Measurements from ENCODE around the gene CLDND2. TPM values are rescaled to one million over a fixed set of nuclear protein-coding genes. Genes with fewer than 3 reads are reported as not detected.

The CLDND2 gene
- total RNA-seq, 1 donor from 2014 or later = 0.84 TPM

DNA sequence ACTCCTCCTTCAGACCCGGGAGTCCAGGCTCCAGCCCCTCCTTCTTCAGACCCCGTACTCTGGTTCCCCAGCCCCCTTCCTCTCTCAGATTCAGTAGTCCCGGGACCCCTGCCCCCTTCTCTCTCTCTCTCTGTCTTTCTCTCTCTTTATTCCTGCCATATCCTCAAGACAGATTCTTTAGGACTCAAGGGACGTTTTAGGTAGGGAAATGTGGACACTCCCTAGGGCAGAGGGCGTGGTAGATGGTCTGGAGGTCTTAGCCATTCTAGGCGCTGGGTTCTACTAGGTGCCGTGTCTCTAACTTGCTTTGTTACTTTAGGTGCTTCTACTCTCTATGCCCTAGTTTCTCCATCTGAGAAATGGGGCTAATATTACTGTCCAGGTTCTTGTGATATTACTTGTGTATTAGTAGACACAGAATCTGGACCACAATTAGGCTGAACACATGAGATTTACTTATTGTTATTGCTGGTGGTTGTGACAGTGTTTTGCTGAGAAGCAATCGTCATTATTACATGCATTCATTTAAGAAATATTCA lies 22.3 kb upstream of the CLDND2 start:
- no peak overlapping the region for H3K27ac ChIP-seq (ENCODE audit: low read depth, low read length)
- peaks cover 4% of the 10 kb centered on the region for H3K27me3 Mint-ChIP-seq (ENCODE audit: low read depth, unreplicated experiment)
- no peaks in the 10 kb centered on the region for H3K36me3 ChIP-seq (ENCODE audit: insufficient read depth, low read length)
- H3K4me1 ChIP-seq (ENCODE audit: insufficient read depth, low read length) = no peaks in the 10 kb centered on the region
- H3K27ac Mint-ChIP-seq (ENCODE audit: unreplicated experiment) = no peak overlapping the region
- no peak overlapping the region for H3K4me3 Mint-ChIP-seq (ENCODE audit: unreplicated experiment)
- H3K27me3 ChIP-seq (ENCODE audit: insufficient read depth, low read length) = no peaks in the 10 kb centered on the region
- no peak overlapping the region for H3K4me2 ChIP-seq (ENCODE audit: low read length)
- DNase-seq (ENCODE audit: low read depth) = no peak
- H3K9me3 Mint-ChIP-seq (ENCODE audit: unreplicated experiment) = no peaks in the 10 kb centered on the region
- peaks cover 2% of the 10 kb centered on the region for H3K4me1 Mint-ChIP-seq (ENCODE audit: low read depth, unreplicated experiment)
- no peak for TF ChIP-seq EZH2 (IDR thresholded peaks at IDR 0.05; ENCODE audit: insufficient read depth, low read length)
- TF ChIP-seq, protein P1, sequence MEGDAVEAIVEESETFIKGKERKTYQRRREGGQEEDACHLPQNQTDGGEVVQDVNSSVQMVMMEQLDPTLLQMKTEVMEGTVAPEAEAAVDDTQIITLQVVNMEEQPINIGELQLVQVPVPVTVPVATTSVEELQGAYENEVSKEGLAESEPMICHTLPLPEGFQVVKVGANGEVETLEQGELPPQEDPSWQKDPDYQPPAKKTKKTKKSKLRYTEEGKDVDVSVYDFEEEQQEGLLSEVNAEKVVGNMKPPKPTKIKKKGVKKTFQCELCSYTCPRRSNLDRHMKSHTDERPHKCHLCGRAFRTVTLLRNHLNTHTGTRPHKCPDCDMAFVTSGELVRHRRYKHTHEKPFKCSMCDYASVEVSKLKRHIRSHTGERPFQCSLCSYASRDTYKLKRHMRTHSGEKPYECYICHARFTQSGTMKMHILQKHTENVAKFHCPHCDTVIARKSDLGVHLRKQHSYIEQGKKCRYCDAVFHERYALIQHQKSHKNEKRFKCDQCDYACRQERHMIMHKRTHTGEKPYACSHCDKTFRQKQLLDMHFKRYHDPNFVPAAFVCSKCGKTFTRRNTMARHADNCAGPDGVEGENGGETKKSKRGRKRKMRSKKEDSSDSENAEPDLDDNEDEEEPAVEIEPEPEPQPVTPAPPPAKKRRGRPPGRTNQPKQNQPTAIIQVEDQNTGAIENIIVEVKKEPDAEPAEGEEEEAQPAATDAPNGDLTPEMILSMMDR (IDR thresholded peaks at IDR 0.05; ENCODE audit: insufficient read depth, low read depth, low read length) = no peak
- no peak overlapping the region for H2AFZ ChIP-seq (ENCODE audit: low read depth, low read length)
- H4K20me1 ChIP-seq (ENCODE audit: insufficient read depth, low read length) = no peaks in the 10 kb centered on the region
- H3K9me3 ChIP-seq (ENCODE audit: insufficient read depth, low read depth, low read length) = no peaks in the 10 kb centered on the region
- H3K4me3 ChIP-seq (ENCODE audit: insufficient read depth, low read depth, low read length) = no peak overlapping the region
- no peak overlapping the region for H3K9ac ChIP-seq (ENCODE audit: low read length)
- H3K36me3 Mint-ChIP-seq (ENCODE audit: low read depth, unreplicated experiment) = no peaks in the 10 kb centered on the region
- H3K79me2 ChIP-seq (ENCODE audit: insufficient read depth, low read length) = no peaks in the 10 kb centered on the region
- FAIRE-seq = no peak

DNA sequence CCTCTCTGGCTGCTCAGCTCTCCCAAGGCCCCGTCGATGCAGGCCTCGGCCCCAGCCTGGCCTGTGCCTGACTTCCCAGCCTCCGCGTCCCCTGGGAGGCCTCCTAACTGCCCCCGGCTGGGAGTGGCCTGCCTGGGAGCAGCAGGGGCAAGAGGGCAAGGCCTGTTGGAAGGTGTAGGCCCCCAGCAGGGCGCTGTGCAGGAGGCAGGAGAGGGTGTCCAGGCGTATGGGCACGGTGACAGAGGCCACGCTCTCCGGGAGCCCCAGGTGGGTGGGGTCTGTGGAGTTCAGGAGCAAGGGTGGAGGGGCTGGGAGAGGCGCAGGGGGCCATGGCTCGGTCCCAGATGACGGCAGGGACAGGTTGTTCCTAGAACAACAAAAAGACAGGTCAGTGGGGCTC lies 20.3 kb upstream of the CLDND2 start:
- H3K4me3 ChIP-seq (ENCODE audit: insufficient read depth, low read depth, low read length) = no peak overlapping the region
- FAIRE-seq = no peak
- Mint-ChIP-seq H3K9me3 (ENCODE audit: unreplicated experiment) (no peaks in the 10 kb centered on the region), H3K36me3 (ENCODE audit: low read depth, unreplicated experiment) (no peaks in the 10 kb centered on the region), H3K27ac (ENCODE audit: unreplicated experiment) (no peak overlapping the region), H3K4me3 (ENCODE audit: unreplicated experiment) (no peak overlapping the region), H3K4me1 (ENCODE audit: low read depth, unreplicated experiment) (no peaks in the 10 kb centered on the region), H3K27me3 (ENCODE audit: low read depth, unreplicated experiment) (peaks cover 6% of the 10 kb centered on the region)
- no peaks in the 10 kb centered on the region for H4K20me1 ChIP-seq (ENCODE audit: insufficient read depth, low read length)
- no peaks in the 10 kb centered on the region for H3K4me1 ChIP-seq (ENCODE audit: insufficient read depth, low read length)
- no peak overlapping the region for H3K4me2 ChIP-seq (ENCODE audit: low read length)
- no peaks in the 10 kb centered on the region for H3K36me3 ChIP-seq (ENCODE audit: insufficient read depth, low read length)
- H3K27me3 ChIP-seq (ENCODE audit: insufficient read depth, low read length) = no peaks in the 10 kb centered on the region
- no peaks in the 10 kb centered on the region for H3K79me2 ChIP-seq (ENCODE audit: insufficient read depth, low read length)
- no peak overlapping the region for H3K9ac ChIP-seq (ENCODE audit: low read length)
- H3K27ac ChIP-seq (ENCODE audit: low read depth, low read length) = no peak overlapping the region
- no peaks in the 10 kb centered on the region for H3K9me3 ChIP-seq (ENCODE audit: insufficient read depth, low read depth, low read length)
- no peak for DNase-seq (ENCODE audit: low read depth)
- H2AFZ ChIP-seq (ENCODE audit: low read depth, low read length) = no peak overlapping the region
- no peak for TF ChIP-seq EZH2 (IDR thresholded peaks at IDR 0.05; ENCODE audit: insufficient read depth, low read length)
- TF ChIP-seq, protein P1 (IDR thresholded peaks at IDR 0.05; ENCODE audit: insufficient read depth, low read depth, low read length) = no peak

DNA sequence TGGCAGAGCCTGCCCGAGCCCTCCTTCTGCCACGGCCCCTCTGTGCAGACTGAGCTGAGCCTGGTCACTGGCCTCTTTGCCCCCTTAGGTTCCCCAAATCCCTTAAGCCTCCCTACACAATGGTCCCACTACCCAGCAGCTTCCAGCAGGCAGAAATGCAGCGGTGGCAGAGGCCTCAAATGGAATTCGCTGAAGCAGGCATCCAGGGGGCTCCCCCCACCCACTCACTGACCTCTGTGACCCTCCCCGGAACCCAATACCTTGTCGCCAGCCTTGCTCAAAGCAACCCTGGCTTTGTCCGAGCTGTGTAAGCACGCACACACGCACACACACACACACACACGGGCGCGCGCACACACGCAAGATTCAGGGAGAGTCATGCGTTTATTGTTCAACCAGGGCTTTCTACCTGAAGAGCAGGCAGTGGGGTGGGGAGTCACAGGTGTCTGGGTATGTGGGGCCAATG lies 19.2 kb upstream of the CLDND2 start, which contains the start of gene LIM2:
Gene LIM2, minus strand, starts transcription at position 51 of the 466 bp plus-strand sequence. CDS start 531 bp downstream, outside the sequence.
- Histone ChIP-seq H3K4me3 (ENCODE audit: insufficient read depth, low read depth, low read length) (no peak within 1 kb of the TSS), H3K4me1 (ENCODE audit: insufficient read depth, low read length) (no peaks in the 10 kb centered on the region), H2AFZ (ENCODE audit: low read depth, low read length) (no peak within 1 kb of the TSS), H3K9ac (ENCODE audit: low read length) (no peak within 1 kb of the TSS), H3K79me2 (ENCODE audit: insufficient read depth, low read length) (no peaks in the 10 kb centered on the region), H3K27ac (ENCODE audit: low read depth, low read length) (no peak within 1 kb of the TSS), H3K36me3 (ENCODE audit: insufficient read depth, low read length) (no peaks in the 10 kb centered on the region), H3K27me3 (ENCODE audit: insufficient read depth, low read length) (no peaks in the 10 kb centered on the region), H3K9me3 (ENCODE audit: insufficient read depth, low read depth, low read length) (no peaks in the 10 kb centered on the region), H3K4me2 (ENCODE audit: low read length) (no peak within 1 kb of the TSS), H4K20me1 (ENCODE audit: insufficient read depth, low read length) (no peaks in the 10 kb centered on the region)
- no peak for TF ChIP-seq EZH2 (IDR thresholded peaks at IDR 0.05; ENCODE audit: insufficient read depth, low read length)
- TF ChIP-seq, protein P1 (IDR thresholded peaks at IDR 0.05; ENCODE audit: insufficient read depth, low read depth, low read length) = no peak
- DNase-seq (ENCODE audit: low read depth) (no peak), FAIRE-seq (no peak)
- H3K27ac Mint-ChIP-seq (ENCODE audit: unreplicated experiment) = no peak within 1 kb of the TSS
- no peaks in the 10 kb centered on the region for H3K9me3 Mint-ChIP-seq (ENCODE audit: unreplicated experiment)
- H3K4me1 Mint-ChIP-seq (ENCODE audit: low read depth, unreplicated experiment) = no peaks in the 10 kb centered on the region
- H3K4me3 Mint-ChIP-seq (ENCODE audit: unreplicated experiment) = no peak within 1 kb of the TSS
- H3K36me3 Mint-ChIP-seq (ENCODE audit: low read depth, unreplicated experiment) = no peaks in the 10 kb centered on the region
- peaks cover 6% of the 10 kb centered on the region for H3K27me3 Mint-ChIP-seq (ENCODE audit: low read depth, unreplicated experiment)

Measured in astrocyte (in vitro differentiated cells and primary cell).